GM21717 (cell line): Measurements from ENCODE around the gene RNU6-9.

Source experiments
- ATAC-seq: cut with Tn5 transposase; IDR thresholded peaks from one replicate; pipeline ENCODE4 v1.9.1; 2021; ENCODE audit warnings: mild to moderate bottlenecking, moderate library complexity; ENCODE audit not compliant: unreplicated experiment

RNU6-9 gene

GRCh38 chr19:916645-917322, 23.5 kb downstream of the RNU6-9 start:
- ATAC-seq = no peak

- no peak for ATAC-seq
These were observed 24.3 kb downstream of the RNU6-9 start, which contains the start of gene KISS1R for GRCh38 chr19:917323-918151. Gene KISS1R, plus strand, starts transcription at chr19:917333. Its CDS starts 170 bp downstream, at chr19:917503.

- ATAC-seq = no peak
These were observed 24.8 kb downstream of the RNU6-9 start for GRCh38 chr19:918152-918437.

GRCh38 chr19:918481-919198, 25.4 kb downstream of the RNU6-9 start:
- no peak for ATAC-seq

- no peak for ATAC-seq
These were observed 26.1 kb downstream of the RNU6-9 start for GRCh38 chr19:919199-920050.

GRCh38 chr19:920051-920864, 27.0 kb downstream of the RNU6-9 start:
- no peak for ATAC-seq

- ATAC-seq = no peak
These were observed 31.3 kb downstream of the RNU6-9 start for GRCh38 chr19:924553-925086.

- peak; percentile 29 for ATAC-seq
These were observed 31.8 kb downstream of the RNU6-9 start for GRCh38 chr19:925087-925525.

GRCh38 chr19:925526-926322, 32.4 kb downstream of the RNU6-9 start, which contains the start of gene ARID3A:
Gene ARID3A, plus strand, starts transcription at chr19:926035. Its CDS starts 3,494 bp downstream, at chr19:929529.
- peak; percentile 35 for ATAC-seq

GRCh38 chr19:926323-926588, 33.0 kb downstream of the RNU6-9 start:
- no peak for ATAC-seq

- no peak for ATAC-seq
These were observed 33.5 kb downstream of the RNU6-9 start for GRCh38 chr19:926589-927350.

- ATAC-seq = no peak
These were observed 34.1 kb downstream of the RNU6-9 start for GRCh38 chr19:927351-927779.

GRCh38 chr19:927780-928401, 34.6 kb downstream of the RNU6-9 start:
- no peak for ATAC-seq

- ATAC-seq = no peak
These were observed 35.4 kb downstream of the RNU6-9 start for GRCh38 chr19:928471-929202.

GRCh38 chr19:929203-929890, 36.1 kb downstream of the RNU6-9 start:
- no peak for ATAC-seq

GRCh38 chr19:929891-930258, 36.6 kb downstream of the RNU6-9 start:
- no peak for ATAC-seq
